ENCODE results near the gene AKAP4. TPM values are rescaled to one million over a fixed set of nuclear protein-coding genes. Genes with fewer than 3 reads are reported as not detected.

Gene AKAP4
- total RNA-seq, 2 experiments from 2014 or later = not detected

- Histone ChIP-seq H3K4me1 (ENCODE audit: insufficient read depth, low read length, poor library complexity, severe bottlenecking) (no peaks in the 10 kb centered on the region), H3K9me3 (ENCODE audit: low read length) (no peaks in the 10 kb centered on the region), H3K79me2 (ENCODE audit: insufficient read depth, low read depth, low read length) (no peaks in the 10 kb centered on the region), H4K20me1 (ENCODE audit: insufficient read depth, low read length) (no peaks in the 10 kb centered on the region), H3K4me3 (ENCODE audit: low read depth, low read length, poor library complexity, severe bottlenecking) (no peak overlapping the region), H3K27ac (ENCODE audit: low read depth, low read length, poor library complexity, severe bottlenecking) (no peak overlapping the region), H3K4me2 (ENCODE audit: low read length) (no peak overlapping the region), H3K36me3 (ENCODE audit: insufficient read depth, low read length) (no peaks in the 10 kb centered on the region), H2AFZ (ENCODE audit: low read length) (no peak overlapping the region), H3K9me2 (ENCODE audit: insufficient read depth, low read length) (no peaks in the 10 kb centered on the region)
- TF ChIP-seq EZH2phosphoT487 (IDR thresholded peaks at IDR 0.05; ENCODE audit: borderline replicate concordance, low read depth, low read length) (no peak), CTCF (conservative IDR thresholded peaks at IDR 0.05; ENCODE audit: low read length) (no peak)
- POLR2A ChIA-PET = no interaction called here
- no TSS peak for BruUV-seq (replicated peaks)
- CTCF ChIA-PET (ENCODE audit: unreplicated experiment) = no interaction called here
- no peak for DNase-seq (ENCODE audit: low spot score)
- intact Hi-C loops (cut with micrococcal nuclease; ENCODE audit: unreplicated experiment) = no loop called here
These were observed 33.4 kb downstream of the AKAP4 start for GRCh38 chrX:50167366-50167765.

DNA sequence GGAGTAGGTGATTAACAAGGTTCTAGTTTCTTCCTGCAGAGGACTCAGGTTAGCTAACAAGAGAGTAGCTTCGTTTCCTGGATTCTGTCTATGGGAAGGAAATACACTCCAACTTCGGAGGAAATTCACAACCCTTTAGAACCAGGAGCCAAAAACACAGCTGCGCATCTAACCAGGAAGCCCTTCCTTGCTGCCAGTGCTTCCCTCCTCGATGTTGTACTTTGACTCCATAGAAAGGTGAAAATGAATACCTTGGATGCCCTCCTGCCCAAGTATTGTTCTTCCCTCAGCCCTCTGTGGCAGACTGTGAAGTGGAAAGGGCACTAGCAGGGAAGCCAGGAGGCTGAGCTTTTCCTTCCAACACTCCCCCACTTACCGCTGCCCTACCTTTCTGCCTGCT lies 35.1 kb downstream of the AKAP4 start:
- intact Hi-C loops (cut with micrococcal nuclease; ENCODE audit: unreplicated experiment) = no loop called here
- no peak overlapping the region for H3K4me2 ChIP-seq (ENCODE audit: low read length)
- CTCF ChIA-PET (ENCODE audit: unreplicated experiment) = no interaction called here
- no peak for DNase-seq (ENCODE audit: low spot score)
- no peak overlapping the region for H2AFZ ChIP-seq (ENCODE audit: low read length)
- no peak overlapping the region for H3K27ac ChIP-seq (ENCODE audit: low read depth, low read length, poor library complexity, severe bottlenecking)
- POLR2A ChIA-PET = interaction anchor here (0.5 kb wide), 1 partner anchor 18 kb away, joined by 3 read pairs; no protein-coding TSS in a partner anchor
- no peaks in the 10 kb centered on the region for H3K9me3 ChIP-seq (ENCODE audit: low read length)
- no TSS peak for BruUV-seq (replicated peaks)
- TF ChIP-seq CTCF (conservative IDR thresholded peaks at IDR 0.05; ENCODE audit: low read length) = no peak
- no peak for TF ChIP-seq EZH2phosphoT487 (IDR thresholded peaks at IDR 0.05; ENCODE audit: borderline replicate concordance, low read depth, low read length)
- no peaks in the 10 kb centered on the region for H3K79me2 ChIP-seq (ENCODE audit: insufficient read depth, low read depth, low read length)
- H3K9me2 ChIP-seq (ENCODE audit: insufficient read depth, low read length) = no peaks in the 10 kb centered on the region
- H3K36me3 ChIP-seq (ENCODE audit: insufficient read depth, low read length) = no peaks in the 10 kb centered on the region
- no peaks in the 10 kb centered on the region for H3K4me1 ChIP-seq (ENCODE audit: insufficient read depth, low read length, poor library complexity, severe bottlenecking)
- no peak overlapping the region for H3K4me3 ChIP-seq (ENCODE audit: low read depth, low read length, poor library complexity, severe bottlenecking)
- no peaks in the 10 kb centered on the region for H4K20me1 ChIP-seq (ENCODE audit: insufficient read depth, low read length)

DNA sequence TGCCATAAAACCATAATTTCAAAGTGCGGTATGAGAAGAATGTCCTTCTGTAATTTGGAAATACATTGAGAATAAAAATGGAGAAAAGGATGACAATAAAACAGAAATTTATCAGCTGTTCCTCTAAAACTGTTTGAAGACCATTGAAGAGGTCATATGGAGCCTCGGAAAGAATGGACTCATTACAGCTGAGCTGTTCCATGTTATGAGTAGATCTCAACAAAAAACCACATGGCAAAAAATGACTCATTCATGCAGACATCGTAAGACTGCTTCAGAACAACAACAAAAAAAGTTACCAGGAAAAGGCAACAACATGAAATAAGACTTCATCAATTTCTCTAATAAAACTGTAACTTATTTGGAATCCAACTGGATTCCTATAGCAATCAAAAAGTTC lies 39.7 kb downstream of the AKAP4 start:
- intact Hi-C loops (cut with micrococcal nuclease; ENCODE audit: unreplicated experiment) = no loop called here
- Histone ChIP-seq H4K20me1 (ENCODE audit: insufficient read depth, low read length) (no peaks in the 10 kb centered on the region), H3K79me2 (ENCODE audit: insufficient read depth, low read depth, low read length) (no peaks in the 10 kb centered on the region), H2AFZ (ENCODE audit: low read length) (no peak overlapping the region), H3K9me2 (ENCODE audit: insufficient read depth, low read length) (no peaks in the 10 kb centered on the region), H3K36me3 (ENCODE audit: insufficient read depth, low read length) (no peaks in the 10 kb centered on the region), H3K4me2 (ENCODE audit: low read length) (no peak overlapping the region), H3K9me3 (ENCODE audit: low read length) (no peaks in the 10 kb centered on the region), H3K4me3 (ENCODE audit: low read depth, low read length, poor library complexity, severe bottlenecking) (no peak overlapping the region), H3K4me1 (ENCODE audit: insufficient read depth, low read length, poor library complexity, severe bottlenecking) (no peaks in the 10 kb centered on the region), H3K27ac (ENCODE audit: low read depth, low read length, poor library complexity, severe bottlenecking) (no peak overlapping the region)
- TF ChIP-seq EZH2phosphoT487 (IDR thresholded peaks at IDR 0.05; ENCODE audit: borderline replicate concordance, low read depth, low read length) = no peak
- DNase-seq (ENCODE audit: low spot score) = no peak
- POLR2A ChIA-PET = no interaction called here
- BruUV-seq (replicated peaks) = no TSS peak
- CTCF ChIA-PET (ENCODE audit: unreplicated experiment) = no interaction called here

All from OCI-LY7 (cell line).